ENCODE data around the gene OLIG1.

DNA sequence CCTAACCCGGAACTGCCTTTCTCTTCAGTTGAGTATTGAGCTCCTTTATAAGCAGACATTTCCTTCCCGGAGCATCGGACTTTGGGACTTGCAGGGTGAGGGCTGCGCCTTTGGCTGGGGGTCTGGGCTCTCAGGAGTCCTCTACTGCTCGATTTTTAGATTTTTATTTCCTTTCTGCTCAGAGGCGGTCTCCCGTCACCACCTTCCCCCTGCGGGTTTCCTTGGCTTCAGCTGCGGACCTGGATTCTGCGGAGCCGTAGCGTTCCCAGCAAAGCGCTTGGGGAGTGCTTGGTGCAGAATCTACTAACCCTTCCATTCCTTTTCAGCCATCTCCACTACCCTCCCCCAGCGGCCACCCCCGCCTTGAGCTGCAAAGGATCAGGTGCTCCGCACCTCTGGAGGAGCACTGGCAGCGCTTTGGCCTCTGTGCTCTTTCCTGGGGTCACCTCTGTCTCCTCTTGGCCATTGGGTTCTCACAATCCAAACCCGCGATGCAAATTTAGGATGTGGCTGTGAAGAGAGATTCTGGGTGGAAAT lies 40.5 kb upstream of the OLIG1 start:
- no peak for TF ChIP-seq YY1 (IDR thresholded peaks at IDR 0.05; ENCODE audit: extremely low read depth, insufficient replicate concordance, low read depth, low read length)
- TF ChIP-seq, protein P1, sequence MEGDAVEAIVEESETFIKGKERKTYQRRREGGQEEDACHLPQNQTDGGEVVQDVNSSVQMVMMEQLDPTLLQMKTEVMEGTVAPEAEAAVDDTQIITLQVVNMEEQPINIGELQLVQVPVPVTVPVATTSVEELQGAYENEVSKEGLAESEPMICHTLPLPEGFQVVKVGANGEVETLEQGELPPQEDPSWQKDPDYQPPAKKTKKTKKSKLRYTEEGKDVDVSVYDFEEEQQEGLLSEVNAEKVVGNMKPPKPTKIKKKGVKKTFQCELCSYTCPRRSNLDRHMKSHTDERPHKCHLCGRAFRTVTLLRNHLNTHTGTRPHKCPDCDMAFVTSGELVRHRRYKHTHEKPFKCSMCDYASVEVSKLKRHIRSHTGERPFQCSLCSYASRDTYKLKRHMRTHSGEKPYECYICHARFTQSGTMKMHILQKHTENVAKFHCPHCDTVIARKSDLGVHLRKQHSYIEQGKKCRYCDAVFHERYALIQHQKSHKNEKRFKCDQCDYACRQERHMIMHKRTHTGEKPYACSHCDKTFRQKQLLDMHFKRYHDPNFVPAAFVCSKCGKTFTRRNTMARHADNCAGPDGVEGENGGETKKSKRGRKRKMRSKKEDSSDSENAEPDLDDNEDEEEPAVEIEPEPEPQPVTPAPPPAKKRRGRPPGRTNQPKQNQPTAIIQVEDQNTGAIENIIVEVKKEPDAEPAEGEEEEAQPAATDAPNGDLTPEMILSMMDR (IDR thresholded peaks at IDR 0.05 in 2 of 3, conservative IDR thresholded peaks at IDR 0.05 in 1 of 3; ENCODE audit: borderline replicate concordance in 1 of 3, insufficient read depth in 1 of 3, low read depth in 2 of 3, low read length in 2 of 3): no peak
- no peak for TF ChIP-seq CBX3 (IDR thresholded peaks at IDR 0.05; ENCODE audit: low read depth)
- no peak for TF ChIP-seq POLR2A (IDR thresholded peaks at IDR 0.05; ENCODE audit: borderline replicate concordance, extremely low read depth, insufficient read depth, insufficient read length)
- TF ChIP-seq, protein P2, sequence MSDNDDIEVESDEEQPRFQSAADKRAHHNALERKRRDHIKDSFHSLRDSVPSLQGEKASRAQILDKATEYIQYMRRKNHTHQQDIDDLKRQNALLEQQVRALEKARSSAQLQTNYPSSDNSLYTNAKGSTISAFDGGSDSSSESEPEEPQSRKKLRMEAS (IDR thresholded peaks at IDR 0.05): no peak
- TF ChIP-seq EZH2 (IDR thresholded peaks at IDR 0.05): no peak
- no peak for TF ChIP-seq EGR1 (IDR thresholded peaks at IDR 0.05; ENCODE audit: low read depth)
- no peak for TF ChIP-seq RAD21 (IDR thresholded peaks at IDR 0.05; ENCODE audit: low read depth)
- TF ChIP-seq ELF1 (IDR thresholded peaks at IDR 0.05; ENCODE audit: borderline replicate concordance, low read depth): no peak
- no peak for TF ChIP-seq CEBPB (IDR thresholded peaks at IDR 0.05; ENCODE audit: low read depth)
- TF ChIP-seq EZH2phosphoT487 (IDR thresholded peaks at IDR 0.05; ENCODE audit: borderline replicate concordance): no peak
- TF ChIP-seq SP1 (IDR thresholded peaks at IDR 0.05; ENCODE audit: low read depth): no peak
- TF ChIP-seq POLR2AphosphoS5 (IDR thresholded peaks at IDR 0.05; ENCODE audit: low read depth, low read length): no peak
- TF ChIP-seq JUND (IDR thresholded peaks at IDR 0.05): no peak
